PC-3 (cell line): Measurements from ENCODE around the gene RMC1.
"Not testable (repeated sequence)": the region's sequence is repeated elsewhere in the genome, so short reads cannot be mapped to it uniquely, and the experiment has no call there.

ENCODE experiments used
- EZH2phosphoT487 ChIP-seq: fragments of 300-600 bp; sonication (generic); IDR thresholded peaks from 2 replicates; pipeline ENCODE4 v1.6.1; 2018; ENCODE audit warnings: mild to moderate bottlenecking, antibody characterized with exemption, low read length, borderline replicate concordance
- TF ChIP-seq, protein P1 (sequence below): fragments of 300-600 bp; sonication (generic); conservative IDR thresholded peaks from 2 replicates; pipeline ENCODE4 v1.5.1; 2017; ENCODE audit warnings: antibody characterized with exemption, low read depth, mild to moderate bottlenecking, low read length

DNA sequence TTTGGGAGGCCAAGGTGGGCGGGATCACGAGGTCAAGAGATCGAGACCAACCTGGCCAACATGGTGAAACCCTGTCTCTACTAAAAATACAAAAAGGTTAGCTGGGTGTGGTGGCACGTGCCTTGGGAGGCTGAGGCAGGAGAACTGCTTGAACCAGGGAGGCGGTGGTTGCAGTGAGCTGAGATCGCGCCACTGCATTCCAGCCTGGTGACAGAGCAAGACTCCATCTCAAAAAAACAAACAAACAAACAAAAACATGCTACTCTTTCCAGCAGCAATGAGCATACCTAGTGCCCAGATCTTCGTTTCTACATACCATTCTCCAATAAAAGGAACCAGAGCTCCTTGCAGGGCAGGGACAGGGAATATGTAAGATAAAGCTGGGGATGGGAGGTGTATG lies 54.2 kb downstream of the RMC1 start:
- TF ChIP-seq, protein P1, sequence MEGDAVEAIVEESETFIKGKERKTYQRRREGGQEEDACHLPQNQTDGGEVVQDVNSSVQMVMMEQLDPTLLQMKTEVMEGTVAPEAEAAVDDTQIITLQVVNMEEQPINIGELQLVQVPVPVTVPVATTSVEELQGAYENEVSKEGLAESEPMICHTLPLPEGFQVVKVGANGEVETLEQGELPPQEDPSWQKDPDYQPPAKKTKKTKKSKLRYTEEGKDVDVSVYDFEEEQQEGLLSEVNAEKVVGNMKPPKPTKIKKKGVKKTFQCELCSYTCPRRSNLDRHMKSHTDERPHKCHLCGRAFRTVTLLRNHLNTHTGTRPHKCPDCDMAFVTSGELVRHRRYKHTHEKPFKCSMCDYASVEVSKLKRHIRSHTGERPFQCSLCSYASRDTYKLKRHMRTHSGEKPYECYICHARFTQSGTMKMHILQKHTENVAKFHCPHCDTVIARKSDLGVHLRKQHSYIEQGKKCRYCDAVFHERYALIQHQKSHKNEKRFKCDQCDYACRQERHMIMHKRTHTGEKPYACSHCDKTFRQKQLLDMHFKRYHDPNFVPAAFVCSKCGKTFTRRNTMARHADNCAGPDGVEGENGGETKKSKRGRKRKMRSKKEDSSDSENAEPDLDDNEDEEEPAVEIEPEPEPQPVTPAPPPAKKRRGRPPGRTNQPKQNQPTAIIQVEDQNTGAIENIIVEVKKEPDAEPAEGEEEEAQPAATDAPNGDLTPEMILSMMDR, result not testable (repeated sequence)
- not testable (repeated sequence) for TF ChIP-seq EZH2phosphoT487
